CD4-positive, alpha-beta T cell treated with Interleukin-4 for 4 hours (primary cell): ENCODE measurements around the gene AOAH.
"Not testable (repeated sequence)": the region's sequence is repeated elsewhere in the genome, so short reads cannot be mapped to it uniquely, and the experiment has no call there.

Experiments
- DNase-seq: peaks from one replicate; pipeline ENCODE4 v3.0.0-alpha.2; 2020

Gene AOAH

DNA sequence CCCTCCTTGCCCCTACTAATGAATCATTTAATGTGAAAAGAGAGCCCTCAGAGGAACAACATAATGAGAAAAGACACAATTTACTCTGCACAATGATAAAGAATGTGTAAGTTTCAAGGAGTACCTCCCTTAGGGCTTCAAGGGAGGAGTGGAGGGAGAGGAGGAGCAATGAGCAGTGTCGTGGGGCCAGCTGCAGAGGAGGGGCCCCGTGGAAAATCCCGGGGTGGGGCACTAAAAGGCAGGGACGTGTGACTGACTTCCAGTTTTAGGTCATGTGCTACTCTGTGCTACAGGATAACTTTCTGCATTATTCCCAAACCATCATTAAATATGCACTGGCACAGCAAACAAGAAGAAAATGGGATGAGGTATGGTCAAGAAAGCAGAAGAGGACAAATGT is 226.5 kb downstream of the AOAH start:
- no peak for DNase-seq

DNA sequence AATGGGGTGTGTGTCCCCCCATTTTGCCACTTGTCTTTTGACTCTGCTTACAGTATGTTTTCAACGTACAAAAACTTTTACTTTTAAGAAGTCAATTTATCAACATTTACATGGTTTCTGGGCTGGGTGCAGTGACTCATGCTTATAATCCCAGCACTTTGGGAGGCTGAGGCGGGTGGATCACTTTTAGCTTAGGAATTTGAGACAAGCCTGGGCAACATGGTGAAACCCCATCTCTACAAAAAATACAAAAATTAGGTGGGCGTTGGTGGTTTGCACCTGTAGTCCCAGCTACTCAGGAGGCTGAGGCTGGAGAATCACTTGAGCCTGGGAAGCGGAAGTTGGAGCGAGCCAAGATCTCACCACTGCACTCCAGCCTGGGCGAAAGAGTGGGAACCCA is 227.1 kb downstream of the AOAH start:
- not testable (repeated sequence) for DNase-seq

DNA sequence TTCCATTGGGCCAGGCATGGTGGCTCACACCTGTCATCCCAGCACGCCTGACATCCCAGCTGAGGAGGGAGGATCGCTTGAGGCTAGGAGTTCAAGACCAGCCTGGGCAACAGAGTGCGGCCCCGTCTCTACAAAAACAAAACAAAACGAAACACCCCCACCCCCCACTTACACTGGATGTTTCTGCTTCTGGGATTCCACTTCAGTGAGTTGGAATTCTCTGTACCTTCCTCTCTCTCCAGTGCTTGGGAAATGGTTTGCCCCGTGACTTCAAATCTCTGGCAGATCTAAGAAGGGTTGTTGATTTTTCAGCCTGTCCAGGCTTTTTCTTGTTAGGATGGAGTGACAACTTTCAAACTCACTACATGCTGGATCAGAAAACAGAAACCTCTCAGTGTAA is 227.7 kb downstream of the AOAH start:
- DNase-seq, result no peak

DNA sequence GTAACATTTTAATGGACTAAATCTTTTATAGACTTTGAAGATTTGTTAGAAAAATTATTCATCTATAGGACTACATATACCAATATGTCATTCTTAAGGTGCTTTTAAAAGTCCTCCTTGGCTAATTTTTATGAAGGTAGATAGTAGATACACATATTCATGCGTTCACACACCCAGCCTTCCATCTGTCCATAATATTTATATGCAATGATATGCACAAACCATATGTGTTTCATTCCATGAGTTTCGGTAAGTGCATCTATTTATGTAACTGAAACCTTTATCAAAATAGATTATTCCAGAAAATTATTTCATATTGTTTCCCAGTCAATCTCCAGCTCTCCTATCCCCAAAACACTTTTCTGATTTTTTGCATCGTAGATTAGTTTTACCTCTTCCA is 233.0 kb downstream of the AOAH start:
- no peak for DNase-seq

DNA sequence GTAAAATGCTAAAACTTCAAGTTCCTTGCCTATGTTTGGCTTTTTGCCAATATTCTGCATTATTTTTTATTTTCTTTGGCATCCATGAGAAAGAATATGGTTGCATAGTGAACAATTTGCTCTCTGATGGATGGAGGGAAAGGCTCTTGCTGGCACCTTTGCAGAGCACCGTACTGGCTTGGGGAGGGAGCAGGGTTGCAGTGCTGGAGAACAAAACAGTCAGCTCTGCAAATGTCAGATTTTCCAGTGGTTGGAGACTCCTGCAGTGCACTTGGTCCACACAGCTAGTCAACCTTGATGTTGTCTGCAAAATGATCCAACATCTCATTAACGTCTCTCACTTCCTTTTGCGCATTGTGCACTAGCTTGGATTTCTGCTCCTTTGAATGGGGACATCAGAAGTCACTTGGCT is 233.9 kb downstream of the AOAH start:
- no peak for DNase-seq

DNA sequence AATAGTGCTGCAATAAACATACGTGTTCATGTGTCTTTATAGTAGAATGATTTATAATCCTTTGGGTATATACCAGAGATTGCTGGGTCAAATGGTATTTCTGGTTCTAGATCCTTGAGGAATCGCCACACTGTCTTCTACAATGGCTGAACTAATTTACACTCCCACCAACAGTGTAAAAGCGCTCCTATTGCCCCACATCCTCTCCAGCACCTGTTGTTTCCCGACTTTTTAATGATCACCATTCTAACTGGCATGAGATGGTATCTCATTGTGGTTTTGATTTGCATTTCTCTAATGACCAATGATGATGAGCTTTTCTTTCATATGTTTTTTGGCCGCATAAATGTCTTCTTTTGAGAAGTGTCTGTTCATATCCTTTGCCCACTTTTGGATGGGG is 235.6 kb downstream of the AOAH start:
- DNase-seq, result not testable (repeated sequence)

DNA sequence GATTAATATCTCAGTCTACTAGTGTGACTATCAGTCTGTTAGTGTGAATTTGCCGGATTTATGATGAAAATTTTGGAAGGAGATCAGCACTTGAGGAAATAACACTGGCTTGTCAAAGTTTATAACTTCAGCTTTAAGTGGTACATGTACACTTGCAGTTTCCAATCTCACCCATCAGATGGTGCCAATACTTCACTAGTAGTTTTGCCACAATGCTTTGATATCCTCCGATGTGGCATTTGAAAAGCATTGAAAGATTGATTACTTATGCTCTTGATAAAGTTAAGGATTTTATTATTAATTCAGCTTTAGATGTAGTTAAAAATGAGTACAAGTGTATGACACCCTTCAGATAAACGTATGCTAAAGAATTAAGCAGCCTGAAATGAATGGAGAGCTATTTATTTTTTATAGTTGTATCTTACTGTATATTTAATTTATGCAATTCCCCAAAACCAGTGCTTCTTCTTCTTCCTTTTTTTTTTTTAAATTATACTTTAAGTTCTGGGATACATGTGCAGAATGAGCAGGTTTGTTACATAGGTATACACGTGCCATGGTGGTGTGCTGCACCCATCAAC is 236.4 kb downstream of the AOAH start:
- peak; percentile 67 for DNase-seq

DNA sequence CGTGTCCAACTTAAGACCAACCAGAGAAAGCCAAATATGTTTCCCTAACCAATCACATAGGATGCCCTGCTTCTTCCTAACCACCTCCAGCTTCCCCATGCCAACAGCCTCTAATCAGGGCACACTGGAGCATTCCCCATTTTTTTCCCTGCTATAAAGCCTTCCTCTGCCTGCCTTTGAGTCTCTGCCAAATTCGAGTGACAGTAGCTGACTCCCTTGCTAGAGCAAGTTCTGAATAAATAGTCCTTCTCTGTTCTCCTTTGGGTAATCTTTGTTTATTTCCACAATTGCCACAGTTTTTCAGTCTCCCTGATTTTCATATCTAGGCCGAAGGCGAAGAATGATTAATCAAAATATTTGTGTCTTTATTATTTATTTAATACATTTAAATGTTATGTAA is 238.0 kb downstream of the AOAH start:
- no peak for DNase-seq

DNA sequence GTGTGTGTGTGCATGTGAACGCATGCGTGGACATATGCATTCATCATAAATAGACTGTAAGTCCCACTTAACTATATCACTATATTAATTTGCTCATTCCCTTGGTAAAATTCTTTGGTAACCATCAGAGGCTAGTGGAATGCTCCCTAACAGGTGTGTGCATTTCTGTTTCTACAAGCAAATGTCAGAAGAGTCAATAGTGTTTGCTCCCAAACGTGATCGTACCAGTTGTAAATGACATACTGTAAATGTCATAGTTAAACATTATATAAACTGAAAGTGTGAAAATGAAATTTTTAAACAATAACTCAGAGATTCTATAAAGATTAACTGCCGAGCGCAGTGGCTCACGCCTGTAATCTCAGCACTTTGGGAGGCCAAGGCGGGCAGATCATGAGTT is 240.0 kb downstream of the AOAH start:
- no peak for DNase-seq

DNA sequence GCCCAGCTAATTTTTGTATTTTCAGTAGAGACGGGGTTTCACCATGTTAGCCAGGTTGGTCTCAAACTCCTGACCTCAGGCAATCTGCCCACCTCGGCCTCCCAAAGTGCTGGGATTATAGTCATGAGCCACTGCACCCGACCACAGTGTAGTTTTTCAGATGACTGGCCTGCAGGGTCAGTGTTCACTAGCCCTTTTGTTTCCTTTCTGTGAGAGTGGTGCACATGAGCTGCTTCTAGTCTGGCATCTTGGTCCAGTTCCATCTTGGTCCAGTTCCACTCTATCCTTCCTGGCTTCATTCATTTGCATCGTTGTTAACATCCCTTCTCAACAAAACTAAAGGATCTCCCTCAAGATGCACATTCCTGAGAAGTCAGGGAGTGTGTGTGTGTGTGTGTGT is 240.4 kb downstream of the AOAH start:
- DNase-seq, result not testable (repeated sequence)

DNA sequence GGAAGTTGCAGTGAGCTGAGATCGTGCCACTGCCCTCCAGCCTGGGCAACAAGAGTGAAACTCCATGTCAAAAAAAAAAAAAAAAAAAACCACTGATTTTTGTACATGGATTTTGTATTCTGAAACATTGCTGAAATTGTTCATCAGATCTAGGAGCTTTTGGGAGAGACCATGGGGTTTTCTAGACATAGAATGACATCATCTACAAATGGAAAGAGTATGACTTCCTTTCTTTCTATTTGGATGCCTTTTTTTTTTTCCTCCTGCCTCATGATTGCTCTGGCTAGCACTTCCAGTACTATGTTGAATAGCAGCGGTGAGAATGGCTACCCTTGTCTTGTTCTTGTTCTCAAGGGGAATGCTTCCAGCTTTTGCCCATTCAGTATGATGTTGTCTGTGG is 245.5 kb downstream of the AOAH start:
- DNase-seq, result no peak

DNA sequence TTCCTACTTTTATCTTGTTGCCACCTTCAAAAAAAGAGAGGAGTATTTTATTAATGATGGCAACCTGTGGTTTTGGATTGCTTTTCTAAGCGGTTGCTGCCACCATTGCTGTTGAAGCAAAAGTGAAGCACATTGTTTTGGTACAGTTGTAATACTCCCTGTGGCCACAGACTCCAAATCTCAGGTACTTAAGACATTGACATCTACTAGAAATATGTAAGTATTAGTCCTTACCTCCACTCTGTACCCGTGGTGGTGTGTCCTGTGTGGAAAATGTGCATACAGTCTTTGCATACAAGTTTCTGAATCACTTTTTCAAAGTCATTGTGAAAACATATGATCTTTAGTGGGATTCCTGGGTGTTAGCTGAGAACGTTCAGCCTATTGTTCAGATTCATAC is 248.9 kb downstream of the AOAH start:
- DNase-seq, result no peak

DNA sequence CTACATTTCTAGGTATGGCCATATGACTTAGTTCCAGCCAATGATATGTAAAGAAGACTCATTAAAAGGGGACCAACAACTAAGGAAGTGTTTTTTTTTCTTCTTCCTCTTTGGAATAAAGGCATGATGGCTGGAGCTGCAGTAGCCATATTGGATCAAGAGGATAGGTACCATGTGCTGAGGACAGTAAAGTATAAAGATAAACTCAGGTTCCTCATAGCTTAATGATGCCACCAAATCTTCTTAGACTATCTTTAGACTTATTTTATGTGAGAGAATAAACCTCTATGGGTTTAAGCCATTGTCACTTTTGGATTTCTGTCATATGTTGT is 249.3 kb downstream of the AOAH start:
- DNase-seq, result no peak

DNA sequence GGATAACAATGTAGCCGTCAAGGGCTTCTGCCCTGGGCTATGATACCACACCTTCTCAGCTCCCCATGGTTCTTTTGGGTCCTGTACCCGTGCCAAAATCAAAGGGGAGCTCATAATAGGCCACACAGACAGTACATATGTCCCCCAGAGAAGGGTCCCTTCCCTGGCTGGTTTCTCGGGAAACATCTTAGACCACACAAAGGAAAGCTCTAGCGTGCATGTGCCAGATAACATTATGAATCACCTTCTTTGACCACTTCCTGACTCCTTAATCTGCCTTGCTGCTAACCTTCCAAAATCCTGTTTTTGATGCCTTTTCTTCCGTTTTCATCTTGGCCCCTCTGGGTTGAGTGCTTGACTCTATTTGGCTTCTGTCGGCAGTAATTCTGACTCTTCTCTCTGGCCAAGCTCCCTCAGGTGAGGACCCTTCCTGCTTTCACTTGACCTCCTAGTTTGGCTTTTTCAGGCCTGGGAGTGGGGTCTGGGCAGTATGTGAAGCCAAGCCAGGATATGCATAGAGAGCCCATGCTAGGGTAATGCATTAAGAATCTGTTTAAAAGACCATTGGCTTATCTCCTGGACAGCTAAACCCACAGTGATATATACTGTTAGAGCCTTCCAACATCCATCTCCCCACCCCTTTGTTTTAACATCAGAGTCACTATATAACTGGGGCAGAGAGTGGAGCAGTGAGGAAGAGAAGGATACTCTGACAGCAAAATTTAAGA is 249.8 kb downstream of the AOAH start:
- DNase-seq, result no peak

DNA sequence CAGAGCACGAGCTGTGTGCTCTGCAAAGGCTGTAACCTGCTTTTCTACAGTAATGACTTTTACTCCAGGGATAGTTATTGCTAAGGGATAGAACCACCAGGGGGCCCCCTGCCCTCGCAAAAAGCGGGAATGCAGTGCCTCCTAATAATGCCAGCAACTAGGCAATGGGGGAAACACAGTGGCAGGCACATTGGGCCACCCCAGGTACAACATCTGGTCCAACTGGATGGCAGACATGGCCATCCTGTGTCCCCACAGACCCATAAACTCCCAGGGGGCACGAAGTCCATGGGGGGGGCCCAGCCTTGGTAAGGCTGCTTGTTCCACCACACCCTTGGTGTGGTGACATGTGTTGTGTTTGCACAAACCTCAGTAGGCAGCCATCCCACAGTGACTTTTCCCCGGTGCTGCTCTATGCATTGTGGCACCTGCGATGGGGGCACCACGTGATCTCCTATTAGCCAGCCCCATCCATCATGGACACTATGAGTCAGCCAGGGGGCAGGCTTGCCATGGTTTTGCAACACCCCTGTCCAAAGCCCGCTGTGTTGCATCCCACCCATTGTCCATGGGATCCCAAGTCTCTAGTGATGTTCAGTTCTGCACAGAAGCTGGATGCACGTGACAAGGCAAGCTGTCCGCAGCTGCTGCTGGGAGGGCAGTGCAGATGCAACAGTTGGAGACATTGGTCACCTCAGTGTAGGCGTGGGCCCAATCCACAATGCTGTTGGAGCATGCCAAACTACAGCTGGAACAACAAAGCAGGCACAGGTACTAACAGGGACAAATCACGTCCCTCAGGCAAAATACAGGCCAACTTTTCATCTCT is 250.6 kb downstream of the AOAH start:
- DNase-seq, result peak; percentile 7

DNA sequence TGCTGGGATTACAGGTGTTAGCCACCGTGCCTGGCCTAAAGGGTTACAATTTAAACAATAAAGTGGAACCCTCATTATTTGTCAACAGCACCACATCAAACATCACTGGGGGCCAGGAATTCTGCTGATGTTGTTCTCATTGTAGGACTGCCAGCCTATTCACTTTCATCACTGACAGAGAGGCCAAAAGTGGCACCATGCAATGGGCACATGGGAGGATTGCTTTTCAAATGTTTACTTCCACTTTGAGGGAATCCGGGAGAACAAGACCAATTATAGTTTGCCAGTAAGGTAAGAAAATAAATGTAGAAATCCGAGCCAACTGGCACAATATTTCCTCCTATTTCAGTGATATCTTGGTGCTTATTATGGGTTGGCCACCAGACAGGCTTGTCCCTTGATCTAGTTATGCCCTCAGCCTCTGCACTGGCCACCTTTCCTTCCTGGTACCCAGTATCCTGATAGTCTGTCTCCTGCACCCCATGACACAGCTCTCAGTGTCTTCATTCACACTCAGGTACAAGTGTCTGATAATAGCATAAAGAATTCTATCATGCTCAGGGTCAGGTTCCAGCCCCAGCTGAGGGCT is 252.1 kb downstream of the AOAH start:
- no peak for DNase-seq

DNA sequence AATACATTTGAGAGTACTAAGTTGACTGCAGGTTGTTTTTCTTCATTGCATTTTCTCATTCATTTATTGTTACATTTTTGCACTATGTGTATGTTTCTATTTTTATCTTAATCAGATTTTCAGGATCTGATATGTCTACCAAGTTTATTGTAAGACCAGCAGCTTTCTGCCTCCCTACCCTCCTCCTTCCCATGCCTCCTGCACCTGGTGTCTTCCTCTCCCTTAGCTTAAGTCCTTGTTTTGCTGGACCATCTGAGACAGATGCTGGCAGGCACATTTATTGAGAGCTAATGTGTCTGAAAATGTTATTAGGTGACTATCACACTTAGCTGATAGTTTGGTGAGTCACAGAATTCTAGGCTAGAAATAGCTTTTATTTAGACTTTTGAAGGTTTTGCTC is 255.1 kb downstream of the AOAH start:
- DNase-seq, result no peak

DNA sequence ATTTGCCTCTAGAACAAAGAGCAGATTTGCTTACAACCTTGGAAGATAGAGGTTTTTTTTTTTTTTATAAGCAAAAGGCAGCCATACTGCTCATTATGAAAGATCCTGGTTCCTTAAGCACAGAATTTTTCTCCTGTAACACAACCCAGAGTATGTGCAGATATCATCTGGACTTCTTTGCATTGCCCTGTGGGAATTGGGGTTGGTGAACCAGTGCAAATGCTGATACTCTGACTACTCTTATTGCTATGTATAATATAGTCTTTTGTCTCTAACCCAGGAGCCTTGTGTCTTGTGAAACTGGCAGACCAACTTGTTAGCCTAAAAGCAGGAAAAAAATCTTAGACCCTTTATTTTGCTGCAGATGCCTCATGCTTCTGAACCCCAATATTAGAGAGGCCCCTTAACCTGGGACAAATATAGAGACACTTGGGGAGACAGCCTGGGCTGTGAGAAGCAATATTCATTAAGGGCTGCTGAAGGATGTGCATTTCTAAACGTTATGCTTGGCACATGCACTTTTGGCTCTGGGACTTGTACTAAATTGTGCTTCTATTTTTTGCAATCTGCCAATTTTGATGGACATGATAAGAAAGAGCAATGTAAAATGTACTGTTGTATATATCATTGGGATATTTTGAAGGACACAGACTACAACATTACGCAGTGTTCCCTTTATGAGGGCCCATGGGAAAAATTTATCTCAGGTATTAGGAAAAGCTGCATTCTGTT is 255.8 kb downstream of the AOAH start:
- DNase-seq, result no peak

DNA sequence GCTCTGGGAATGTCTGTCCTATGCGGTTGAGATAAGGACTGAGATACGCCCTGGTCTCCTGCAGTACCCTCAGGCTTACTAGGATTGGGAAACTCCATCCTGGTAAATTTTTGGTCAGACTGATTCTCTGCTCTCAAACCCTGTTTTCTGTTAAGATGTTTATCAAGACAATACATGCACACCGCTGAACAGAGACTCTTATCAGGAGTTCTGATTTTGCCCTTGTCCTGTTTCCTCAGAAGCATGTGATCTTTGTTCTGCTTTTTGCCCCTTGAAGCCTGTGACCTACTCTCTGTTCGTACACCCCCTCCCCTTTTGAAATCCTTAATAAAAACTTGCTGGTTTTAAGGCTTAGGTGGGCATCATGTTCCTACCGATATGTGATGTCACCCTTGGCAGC is 258.3 kb downstream of the AOAH start:
- not testable (repeated sequence) for DNase-seq

DNA sequence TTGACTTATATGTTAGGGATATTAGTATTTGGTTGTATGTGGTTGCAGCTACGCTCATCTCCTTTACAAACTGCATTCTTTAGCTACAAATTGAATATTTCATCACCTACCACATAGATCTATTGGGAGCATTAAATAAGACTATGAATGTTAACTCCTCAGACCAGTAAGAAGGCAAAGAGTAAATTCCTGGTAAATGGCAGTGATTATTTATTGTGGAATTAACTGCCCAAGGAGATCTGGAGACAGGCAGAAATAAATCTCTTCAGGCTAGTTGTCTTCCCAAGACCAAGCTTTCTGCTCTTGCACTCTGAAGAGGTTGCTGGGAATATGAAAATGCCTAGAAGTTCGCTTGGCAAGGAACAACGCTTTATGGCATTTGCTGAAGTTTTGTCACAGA is 260.0 kb downstream of the AOAH start:
- DNase-seq, result no peak
